Uterus (tissue), 4 donors: ENCODE data around the gene PGRMC2. TPM values are rescaled to one million over a fixed set of nuclear protein-coding genes. Genes with fewer than 3 reads are reported as not detected.

Experiments
- DNase-seq, 2 donors: peaks; one replicate each; pipeline ENCODE4 v3.0.0-alpha.2; 2019 to 2020
- H3K27ac ChIP-seq, 2 donors: fragments of 200-600 bp; sonication (generic); 1 replicate in 1 of 2; 2 replicates in 1 of 2; pipeline ENCODE4 v1.5.1; 2016 to 2018
- H3K27me3 ChIP-seq, 2 donors: fragments of 200-600 bp; sonication (generic); one replicate each; pipeline ENCODE4 v1.5.1; 2018 to 2019; ENCODE audit warnings: control low read depth in 1 of 2
- H3K36me3 ChIP-seq, 2 donors: fragments of 200-600 bp; sonication (generic); one replicate each; pipeline ENCODE4 v1.5.1; 2019; ENCODE audit warnings: control low read depth in 1 of 2
- H3K4me1 ChIP-seq, 2 donors: fragments of 200-600 bp; sonication (generic); one replicate each; pipeline ENCODE4 v1.5.1; 2018 to 2019; ENCODE audit warnings: control low read depth in 1 of 2
- H3K4me3 ChIP-seq, 2 donors: fragments of 200-600 bp; sonication (generic); 1 replicate in 1 of 2; 2 replicates in 1 of 2; pipeline ENCODE4 v1.5.1; 2018 to 2019; ENCODE audit warnings: mild to moderate bottlenecking in 1 of 2
- H3K9me3 ChIP-seq, 2 donors: fragments of 200-600 bp; sonication (generic); one replicate each; pipeline ENCODE4 v1.5.1; 2019; ENCODE audit warnings: control low read depth in 1 of 2
- CTCF ChIP-seq, 4 experiments: fragments of 200-600 bp in 2 of 4; fragments of 450-650 bp in 2 of 4; sonication (generic) in 2 of 4; IDR thresholded peaks; one replicate each; pipeline ENCODE4 v1.5.1; 2016 to 2019; ENCODE audit warnings: antibody characterized with exemption in 4 of 4, mild to moderate bottlenecking in 2 of 4, moderate library complexity in 1 of 4
- POLR2A ChIP-seq, 2 donors: fragments of 450-650 bp; IDR thresholded peaks; one replicate each; pipeline ENCODE4 v1.6.1; 2016; ENCODE audit warnings: antibody characterized with exemption in 2 of 2, mild to moderate bottlenecking in 1 of 2, moderate library complexity in 1 of 2
- intact Hi-C: fragments of 100-400 bp; cut with DNase I; formaldehyde crosslinking; loops from one replicate; pipeline ENCODE4 v1.15.1; 2023; ENCODE audit warnings: low total_unique reads
- total RNA-seq, 4 donors: library from RNA; depleted of rRNA in 3 of 4; stranded (reverse); fragments of >200 nt in 3 of 4; gene quantifications; one replicate each; pipeline versions ENCODE4 v1.1.0 to v1.2.4, GENCODE V29; 2014 to 2023
- donor health status: DM: yes; HTN: yes; CAD: no.

The PGRMC2 gene
- total RNA-seq, 4 donors from 2014 or later: 14.9 to 66.0 (median 37.6) TPM

- Histone ChIP-seq H3K9me3 (no peaks in the 10 kb centered on the region), H3K27me3 (no peaks in the 10 kb centered on the region), H3K27ac (no peak overlapping the region), H3K4me1 (no peaks in the 10 kb centered on the region), H3K4me3 (no peak overlapping the region), H3K36me3 (no peaks in the 10 kb centered on the region)
- intact Hi-C loops: no loop called here
- DNase-seq: no peak
- TF ChIP-seq POLR2A (IDR thresholded peaks at IDR 0.05) (no peak), CTCF (IDR thresholded peaks at IDR 0.05) (no peak)
Measured at GRCh38 chr4:128315756-128316520, 28.3 kb upstream of the PGRMC2 start.

GRCh38 chr4:128311659-128312403 lies 24.2 kb upstream of the PGRMC2 start:
- H3K36me3 ChIP-seq: no peaks in the 10 kb centered on the region

GRCh38 chr4:128310266-128310697 lies 22.7 kb upstream of the PGRMC2 start:
- intact Hi-C loops: no loop called here
- Histone ChIP-seq H3K4me1 (no peaks in the 10 kb centered on the region), H3K27me3 (no peaks in the 10 kb centered on the region), H3K9me3 (no peaks in the 10 kb centered on the region), H3K27ac (no peak overlapping the region), H3K4me3 (no peak overlapping the region), H3K36me3 (no peaks in the 10 kb centered on the region)
- peak in 1 of 2 donors; percentile 13 for DNase-seq
- no peak for TF ChIP-seq POLR2A (IDR thresholded peaks at IDR 0.05)
- no peak for TF ChIP-seq CTCF (IDR thresholded peaks at IDR 0.05)

More at GRCh38 chr4:128311659-128312403, 24.2 kb upstream of the PGRMC2 start:
- Histone ChIP-seq H3K27me3 (no peaks in the 10 kb centered on the region), H3K27ac (no peak overlapping the region), H3K9me3 (no peaks in the 10 kb centered on the region), H3K4me3 (no peak overlapping the region), H3K4me1 (no peaks in the 10 kb centered on the region)
- intact Hi-C loops: no loop called here
- TF ChIP-seq CTCF (IDR thresholded peaks at IDR 0.05) (no peak), POLR2A (IDR thresholded peaks at IDR 0.05) (no peak)
- no peak for DNase-seq

GRCh38 chr4:128309585-128309984 lies 22.0 kb upstream of the PGRMC2 start:
- Histone ChIP-seq H3K27me3 (no peaks in the 10 kb centered on the region), H3K36me3 (no peaks in the 10 kb centered on the region), H3K4me1 (no peaks in the 10 kb centered on the region), H3K9me3 (no peaks in the 10 kb centered on the region), H3K27ac (no peak overlapping the region), H3K4me3 (no peak overlapping the region)
- DNase-seq: no peak
- intact Hi-C loops: no loop called here
- TF ChIP-seq CTCF (IDR thresholded peaks at IDR 0.05) (no peak), POLR2A (IDR thresholded peaks at IDR 0.05) (no peak)

GRCh38 chr4:128308986-128309385 lies 21.4 kb upstream of the PGRMC2 start:
- Histone ChIP-seq H3K4me3 (no peak overlapping the region), H3K9me3 (no peaks in the 10 kb centered on the region), H3K27ac (no peak overlapping the region), H3K27me3 (no peaks in the 10 kb centered on the region), H3K36me3 (no peaks in the 10 kb centered on the region), H3K4me1 (no peaks in the 10 kb centered on the region)
- no peak for DNase-seq
- intact Hi-C loops: no loop called here
- TF ChIP-seq CTCF (IDR thresholded peaks at IDR 0.05): no peak
- no peak for TF ChIP-seq POLR2A (IDR thresholded peaks at IDR 0.05)
